ENCODE measurements around the gene CDC27. TPM values are rescaled to one million over a fixed set of nuclear protein-coding genes. Genes with fewer than 3 reads are reported as not detected.
"Not testable (repeated sequence)": the region's sequence is repeated elsewhere in the genome, so short reads cannot be mapped to it uniquely, and the experiment has no call there.

The CDC27 gene
- total and polyA plus RNA-seq, 2 of the 4 experiments (the other 2 are of a cell fraction): 47.7 to 190 TPM

- H3K4me2 ChIP-seq (ENCODE audit: low read depth, low read length): peak overlapping the region; percentile 26; the same call in 1 of the 2 replicates
- H4K8ac ChIP-seq (ENCODE audit: low read depth in 2 of 2, low read length in 2 of 2): no peak overlapping the region; a peak in 1 of 4 replicates
- H3K27ac ChIP-seq (ENCODE audit: insufficient read depth, low read length): no peak overlapping the region
- ChIA-PET CTCF (no interaction called here), POLR2A (ENCODE audit: unreplicated experiment) (no interaction called here)
- ATAC-seq (ENCODE audit: low read depth) (no peak), DNase-seq (no peak)
- no peak overlapping the region for H4K5ac ChIP-seq (ENCODE audit: low read depth, low read length)
- no peak overlapping the region for H2AK5ac ChIP-seq (ENCODE audit: low read depth, low read length)
- no peak overlapping the region for H3K56ac ChIP-seq (ENCODE audit: extremely low read depth, insufficient read depth, low read length)
- no peaks in the 10 kb centered on the region for H3K9me3 ChIP-seq (ENCODE audit: control insufficient read depth, insufficient read depth, low read length)
- no peaks in the 10 kb centered on the region for H3K27me3 ChIP-seq (ENCODE audit: control insufficient read depth, insufficient read depth, low read length)
- in situ Hi-C loops (cut with MboI; ENCODE audit: low sequenced_read_pairs): no loop called here
- peaks cover 10% of the 10 kb centered on the region for H3K4me1 ChIP-seq (ENCODE audit: control insufficient read depth, insufficient read depth, low read length)
- dilution Hi-C loops (cut with HindIII; ENCODE audit: low sequenced_read_pairs, unreplicated experiment): no loop called here
- peak overlapping the region; percentile 40; the same call in 1 of the 2 replicates for H3K14ac ChIP-seq (replicated peaks; ENCODE audit: low read depth, low read length)
- intact Hi-C loops (cut with micrococcal nuclease): loop anchor here (5.0 kb wide), 1 partner anchor 133 kb away; no protein-coding TSS in a partner anchor
- no peak overlapping the region for H3K4ac ChIP-seq (ENCODE audit: low read depth, low read length)
- H4K91ac ChIP-seq (ENCODE audit: insufficient read depth, low read depth, low read length): no peak overlapping the region
- H3K9me1 ChIP-seq (ENCODE audit: insufficient read depth, low read length): peaks cover 10% of the 10 kb centered on the region
- peaks cover 7% of the 10 kb centered on the region for H3K36me3 ChIP-seq (ENCODE audit: control insufficient read depth, insufficient read depth, low read length)
- H4K20me1 ChIP-seq (ENCODE audit: insufficient read depth, low read length): peaks cover 76% of the 10 kb centered on the region
- peak overlapping the region; percentile 38; the same call in 1 of the 2 replicates for H3K23ac ChIP-seq (ENCODE audit: low read depth, low read length)
- H3K79me1 ChIP-seq (ENCODE audit: low read depth in 1 of 2, low read length in 2 of 2): peaks cover 8 to 40% of the 10 kb centered on the region in 2 experiments; a peak in 3 of 4 replicates
- no CpG with 5 or more reads among the region's 6 CpGs for WGBS, 2 experiments (ENCODE audit: extremely low coverage in 2 of 2, insufficient read length in 1 of 2)
- no peak overlapping the region for H2BK120ac ChIP-seq (ENCODE audit: low read depth, low read length)
- no peak overlapping the region for H2AFZ ChIP-seq (replicated peaks; ENCODE audit: low read length, poor library complexity)
- H2BK20ac ChIP-seq (ENCODE audit: low read depth, low read length): no peak overlapping the region
- no peak overlapping the region for H2BK15ac ChIP-seq (ENCODE audit: low read depth, low read length)
- no peak overlapping the region for H3K18ac ChIP-seq (ENCODE audit: low read depth, low read length)
- TF ChIP-seq FOS (IDR thresholded peaks at IDR 0.05; ENCODE audit: low read depth, low read length): no peak
- BruUV-seq (replicated peaks): no TSS peak
- H2AK9ac ChIP-seq (replicated peaks; ENCODE audit: low read depth, low read length, poor library complexity): peak overlapping the region; percentile 39
- H3K4me3 ChIP-seq (ENCODE audit: insufficient read depth, low read depth, low read length): no peak overlapping the region
- H2BK5ac ChIP-seq (ENCODE audit: low read depth, low read length, poor library complexity, severe bottlenecking): no peak overlapping the region
- no peak overlapping the region for H3K9ac ChIP-seq (ENCODE audit: low read depth, low read length)
Observed at GRCh38 chr17:47184681-47185080, 4.4 kb downstream of the CDC27 start.

- H2BK120ac ChIP-seq (ENCODE audit: low read depth, low read length); CTCF ChIA-PET; H3K27me3 ChIP-seq (ENCODE audit: control insufficient read depth, insufficient read depth, low read length); H3K18ac ChIP-seq (ENCODE audit: low read depth, low read length); H4K91ac ChIP-seq (ENCODE audit: insufficient read depth, low read depth, low read length); H3K14ac ChIP-seq (replicated peaks; ENCODE audit: low read depth, low read length); H3K9ac ChIP-seq (ENCODE audit: low read depth, low read length); H2BK15ac ChIP-seq (ENCODE audit: low read depth, low read length); dilution Hi-C loops (cut with HindIII; ENCODE audit: low sequenced_read_pairs, unreplicated experiment); H2BK20ac ChIP-seq (ENCODE audit: low read depth, low read length); H2BK5ac ChIP-seq (ENCODE audit: low read depth, low read length, poor library complexity, severe bottlenecking); H3K4me3 ChIP-seq (ENCODE audit: insufficient read depth, low read depth, low read length); H3K23ac ChIP-seq (ENCODE audit: low read depth, low read length); H4K5ac ChIP-seq (ENCODE audit: low read depth, low read length); H3K4ac ChIP-seq (ENCODE audit: low read depth, low read length); H3K56ac ChIP-seq (ENCODE audit: extremely low read depth, insufficient read depth, low read length); in situ Hi-C loops (cut with MboI; ENCODE audit: low sequenced_read_pairs); H3K9me3 ChIP-seq (ENCODE audit: control insufficient read depth, insufficient read depth, low read length); H2AK9ac ChIP-seq (replicated peaks; ENCODE audit: low read depth, low read length, poor library complexity); BruUV-seq (replicated peaks); ATAC-seq (ENCODE audit: low read depth); H3K4me2 ChIP-seq (ENCODE audit: low read depth, low read length); H4K8ac ChIP-seq (ENCODE audit: low read depth in 2 of 2, low read length in 2 of 2); intact Hi-C loops (cut with micrococcal nuclease); POLR2A ChIA-PET (ENCODE audit: unreplicated experiment); DNase-seq; H2AFZ ChIP-seq (replicated peaks; ENCODE audit: low read length, poor library complexity); H2AK5ac ChIP-seq (ENCODE audit: low read depth, low read length); H3K27ac ChIP-seq (ENCODE audit: insufficient read depth, low read length): not testable (repeated sequence)
- H3K79me1 ChIP-seq (ENCODE audit: low read depth in 1 of 2, low read length in 2 of 2): peaks cover 8 to 53% of the 10 kb centered on the region in 2 experiments; a peak in 3 of 4 replicates
- peaks cover 19% of the 10 kb centered on the region for H3K36me3 ChIP-seq (ENCODE audit: control insufficient read depth, insufficient read depth, low read length)
- peaks cover 78% of the 10 kb centered on the region for H4K20me1 ChIP-seq (ENCODE audit: insufficient read depth, low read length)
- WGBS, 2 experiments (ENCODE audit: extremely low coverage in 2 of 2, insufficient read length in 1 of 2): no CpG with 5 or more reads among the region's 4 CpGs
- peaks cover 13% of the 10 kb centered on the region for H3K9me1 ChIP-seq (ENCODE audit: insufficient read depth, low read length)
- H3K4me1 ChIP-seq (ENCODE audit: control insufficient read depth, insufficient read depth, low read length): peaks cover 10% of the 10 kb centered on the region
Observed at GRCh38 chr17:47180988-47181387, 8.1 kb downstream of the CDC27 start.
